GM19023 (cell line): ENCODE data around the gene KRTAP5-6.

Source experiments
- ATAC-seq: cut with Tn5 transposase; IDR thresholded peaks from one replicate; pipeline ENCODE4 v1.9.1; 2021; ENCODE audit warnings: mild to moderate bottlenecking, moderate library complexity; ENCODE audit not compliant: unreplicated experiment

KRTAP5-6 gene

GRCh38 chr11:1746511-1746931 lies 49.5 kb downstream of the KRTAP5-6 start:
- ATAC-seq = no peak

GRCh38 chr11:1746956-1747752 lies 50.2 kb downstream of the KRTAP5-6 start:
- no peak for ATAC-seq
